ENCODE data around the gene KRTAP4-3. TPM values are rescaled to one million over a fixed set of nuclear protein-coding genes. Genes with fewer than 3 reads are reported as not detected.
"Not testable (repeated sequence)": the region's sequence is repeated elsewhere in the genome, so short reads cannot be mapped to it uniquely, and the experiment has no call there.

KRTAP4-3 gene
- total RNA-seq, 1 experiment from 2014 or later: not detected

DNA sequence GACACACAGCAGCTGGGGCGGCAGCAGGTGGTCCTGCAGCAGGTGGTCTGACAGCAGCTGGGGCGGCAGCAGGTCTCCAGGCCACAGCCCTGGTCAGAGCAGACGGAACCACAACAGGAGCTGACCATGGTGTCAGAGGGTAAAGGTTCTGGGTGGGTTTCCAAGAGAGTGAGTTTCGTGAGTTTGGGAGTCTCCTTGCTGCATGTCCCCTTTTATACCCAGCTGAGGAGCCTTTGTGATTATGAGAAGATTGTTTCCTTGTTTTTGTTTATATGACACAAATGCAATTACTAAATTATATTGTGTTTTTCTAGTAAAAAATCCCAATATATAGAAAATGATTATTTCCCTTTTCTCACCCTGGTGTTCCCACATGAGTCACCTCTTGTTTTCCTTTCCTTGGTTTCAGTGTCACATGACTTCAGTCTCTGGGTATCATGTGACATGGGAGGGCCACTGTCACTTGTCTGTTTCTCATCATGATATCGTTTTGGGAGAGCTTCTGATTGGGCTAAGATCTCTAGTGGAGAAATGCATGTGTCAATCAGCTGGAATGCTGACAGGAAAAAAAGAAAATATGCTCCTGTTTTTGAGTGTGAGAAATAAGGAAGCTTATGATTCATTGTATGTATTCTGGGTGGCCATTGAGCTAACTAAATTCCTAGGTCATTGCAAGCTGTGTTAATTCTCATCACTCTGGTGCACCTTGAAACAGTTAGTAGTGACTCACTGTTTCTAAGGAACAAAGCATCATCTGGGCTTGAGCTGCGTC is 27.5 kb downstream of the KRTAP4-3 start, which contains the start of gene KRTAP4-6:
Gene KRTAP4-6, minus strand, starts transcription at position 185 of the 772 bp plus-strand sequence. Its CDS starts 57 bp downstream, at position 128.
- Histone ChIP-seq H3K4me3 (ENCODE audit: insufficient read depth, low read depth, low read length) (no peak within 1 kb of the TSS), H3K27me3 (ENCODE audit: control insufficient read depth, insufficient read depth, low read length) (no peaks in the 10 kb centered on the region), H3K36me3 (replicated peaks; ENCODE audit: control insufficient read depth, insufficient read depth, low read length) (no peaks in the 10 kb centered on the region)
- DNase-seq: no peak

DNA sequence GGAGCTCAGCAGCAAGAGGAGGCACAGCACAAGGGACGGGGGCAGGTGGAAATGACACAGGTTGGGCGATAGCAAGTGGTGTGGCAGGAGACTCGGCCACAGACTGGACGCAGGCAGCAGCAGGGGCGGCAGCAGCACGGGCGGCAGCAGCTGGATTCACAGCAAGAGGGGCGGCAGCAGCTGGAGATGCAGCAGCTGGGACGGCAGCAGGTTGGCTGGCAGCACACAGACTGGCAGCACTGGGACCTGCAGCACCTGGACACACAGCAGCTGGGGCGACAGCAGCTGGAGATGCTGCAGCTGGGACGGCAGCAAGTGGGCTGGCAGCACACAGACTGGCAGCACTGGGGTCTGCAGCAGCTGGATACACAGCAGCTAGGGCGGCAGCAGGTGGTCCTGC is 28.2 kb downstream of the KRTAP4-3 start:
- not testable (repeated sequence) for H3K36me3 ChIP-seq (replicated peaks; ENCODE audit: control insufficient read depth, insufficient read depth, low read length); H3K27me3 ChIP-seq (ENCODE audit: control insufficient read depth, insufficient read depth, low read length); H3K4me3 ChIP-seq (ENCODE audit: insufficient read depth, low read depth, low read length); DNase-seq

DNA sequence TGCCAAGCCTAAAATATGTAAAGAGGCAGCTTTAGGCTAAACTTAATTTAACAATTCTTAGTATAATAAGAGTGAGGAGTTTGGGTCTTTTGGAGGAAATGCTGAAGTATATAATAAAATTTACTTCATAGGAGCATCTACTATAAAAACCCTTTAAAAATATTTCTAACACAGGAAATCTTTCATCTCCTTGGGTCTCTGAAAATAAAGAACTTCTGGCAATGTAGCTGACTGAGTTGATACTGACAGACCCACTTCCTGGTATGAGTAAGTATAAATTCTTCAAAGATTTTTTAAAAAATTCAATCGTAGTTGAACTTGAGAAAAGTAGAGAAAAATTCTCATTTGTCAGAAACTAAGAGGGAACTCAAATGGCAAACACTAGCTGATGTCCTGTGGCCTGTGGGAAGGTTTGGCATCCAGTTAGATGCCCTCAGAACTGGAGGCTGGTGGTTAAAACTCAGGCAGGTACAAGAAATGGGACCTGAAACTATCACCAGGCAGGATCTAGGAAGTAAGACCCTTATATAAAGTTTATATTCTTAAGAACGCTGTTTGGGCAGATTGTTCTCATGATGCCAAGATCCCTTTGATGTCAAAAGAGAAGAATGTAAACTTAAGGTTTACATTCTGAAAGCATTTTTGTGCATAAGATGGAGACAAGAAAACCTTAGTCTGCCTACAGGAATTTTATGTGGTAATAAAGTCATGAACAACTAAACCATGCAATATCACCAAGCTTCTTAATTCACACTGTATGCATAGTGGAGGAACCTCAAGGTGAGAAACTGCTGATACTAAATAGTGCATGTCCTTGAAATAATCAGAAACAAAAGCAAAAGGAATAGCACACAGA is 33.9 kb downstream of the KRTAP4-3 start:
- Histone ChIP-seq H3K27me3 (ENCODE audit: control insufficient read depth, insufficient read depth, low read length) (no peaks in the 10 kb centered on the region), H3K4me3 (ENCODE audit: insufficient read depth, low read depth, low read length) (no peak overlapping the region), H3K36me3 (replicated peaks; ENCODE audit: control insufficient read depth, insufficient read depth, low read length) (no peaks in the 10 kb centered on the region)
- DNase-seq: no peak

DNA sequence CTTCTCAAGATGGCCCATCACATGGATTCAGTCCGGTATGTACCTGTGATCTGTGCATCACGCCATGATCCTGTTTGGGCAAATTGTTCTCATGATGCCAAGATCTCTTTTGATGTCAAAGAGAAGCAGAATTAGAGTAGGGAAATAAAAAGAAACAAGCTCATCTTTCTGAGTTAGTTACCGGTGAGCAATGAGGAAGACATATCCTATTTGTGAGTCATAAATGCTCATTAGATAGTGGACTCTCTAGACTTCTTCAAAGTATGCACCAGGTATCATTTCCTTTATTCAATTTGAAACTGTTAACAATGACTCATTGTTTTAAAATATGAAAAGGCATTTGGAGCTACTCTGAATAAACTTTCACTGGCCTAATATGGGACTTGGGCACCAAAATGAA is 36.0 kb downstream of the KRTAP4-3 start:
- H3K27me3 ChIP-seq (ENCODE audit: control insufficient read depth, insufficient read depth, low read length): no peaks in the 10 kb centered on the region
- H3K4me3 ChIP-seq (ENCODE audit: insufficient read depth, low read depth, low read length): no peak overlapping the region
- DNase-seq: no peak
- H3K36me3 ChIP-seq (replicated peaks; ENCODE audit: control insufficient read depth, insufficient read depth, low read length): no peaks in the 10 kb centered on the region

DNA sequence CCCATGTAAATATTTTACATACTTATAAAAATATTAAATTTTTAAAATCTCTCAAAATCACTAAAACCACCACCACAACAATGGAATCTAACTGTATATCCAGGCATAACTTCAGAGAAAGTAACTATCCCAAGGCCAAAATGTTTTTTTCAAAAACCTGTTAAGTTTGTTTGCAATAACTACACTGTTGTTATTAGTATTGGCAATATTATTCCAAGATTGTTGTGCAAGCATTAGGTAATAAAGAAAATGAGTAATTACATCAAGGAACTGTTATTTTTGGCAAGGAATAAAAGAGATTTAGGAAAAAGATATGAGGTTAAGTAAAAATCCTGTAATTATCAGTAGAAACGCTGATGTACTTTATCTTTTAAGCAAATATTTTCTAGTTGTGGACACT is 40.6 kb downstream of the KRTAP4-3 start:
- no peak for DNase-seq
- Histone ChIP-seq H3K36me3 (replicated peaks; ENCODE audit: control insufficient read depth, insufficient read depth, low read length) (no peaks in the 10 kb centered on the region), H3K4me3 (ENCODE audit: insufficient read depth, low read depth, low read length) (no peak overlapping the region), H3K27me3 (ENCODE audit: control insufficient read depth, insufficient read depth, low read length) (no peaks in the 10 kb centered on the region)

GRCh38 chr17:41126412-41126811 is 41.6 kb downstream of the KRTAP4-3 start:
- DNase-seq: no peak
- Histone ChIP-seq H3K36me3 (replicated peaks; ENCODE audit: control insufficient read depth, insufficient read depth, low read length) (no peaks in the 10 kb centered on the region), H3K4me3 (ENCODE audit: insufficient read depth, low read depth, low read length) (no peak overlapping the region), H3K27me3 (ENCODE audit: control insufficient read depth, insufficient read depth, low read length) (no peaks in the 10 kb centered on the region)

DNA sequence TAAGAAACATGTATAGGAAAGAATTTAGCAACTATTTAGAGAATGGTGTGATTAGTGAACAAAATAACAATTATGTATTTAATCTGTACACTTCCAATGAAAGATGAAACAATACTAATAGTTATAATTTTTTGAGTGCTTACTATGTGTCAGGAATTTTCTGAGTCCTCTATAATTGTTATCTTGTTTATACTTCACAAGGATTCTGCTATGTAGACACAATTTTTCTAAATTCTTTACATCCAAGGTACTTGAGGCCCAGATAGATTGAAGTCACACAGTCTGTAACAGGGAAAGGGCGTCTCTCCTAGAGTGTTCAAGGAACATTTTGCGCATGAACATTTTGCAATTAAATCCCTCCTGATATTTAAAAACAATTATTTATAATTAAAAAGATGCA is 43.0 kb downstream of the KRTAP4-3 start:
- Histone ChIP-seq H3K36me3 (replicated peaks; ENCODE audit: control insufficient read depth, insufficient read depth, low read length) (no peaks in the 10 kb centered on the region), H3K27me3 (ENCODE audit: control insufficient read depth, insufficient read depth, low read length) (no peaks in the 10 kb centered on the region), H3K4me3 (ENCODE audit: insufficient read depth, low read depth, low read length) (no peak overlapping the region)
- DNase-seq: no peak

DNA sequence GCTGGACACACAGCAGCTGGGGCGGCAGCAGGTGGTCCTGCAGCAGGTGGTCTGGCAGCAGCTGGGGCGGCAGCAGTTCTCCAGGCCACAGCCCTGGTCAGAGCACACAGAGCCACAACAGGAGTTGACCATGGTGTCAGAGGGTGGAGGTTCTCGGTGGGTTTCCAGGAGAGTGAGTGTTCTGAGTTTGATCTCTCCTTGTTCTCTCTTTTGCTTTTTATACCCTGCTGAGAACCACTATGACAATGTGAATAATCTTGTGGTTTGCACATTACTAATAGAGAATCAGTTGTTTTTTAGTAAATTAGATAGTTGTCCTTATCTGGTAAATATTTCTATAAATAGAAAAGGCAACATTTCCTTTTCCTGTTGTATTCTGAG is 44.0 kb downstream of the KRTAP4-3 start, which contains the start of gene KRTAP4-12:
Gene KRTAP4-12, minus strand, starts transcription at position 192 of the 381 bp plus-strand sequence. Its CDS starts 60 bp downstream, at position 132.
- H3K4me3 ChIP-seq (ENCODE audit: insufficient read depth, low read depth, low read length); H3K36me3 ChIP-seq (replicated peaks; ENCODE audit: control insufficient read depth, insufficient read depth, low read length); H3K27me3 ChIP-seq (ENCODE audit: control insufficient read depth, insufficient read depth, low read length): not testable (repeated sequence)

DNA sequence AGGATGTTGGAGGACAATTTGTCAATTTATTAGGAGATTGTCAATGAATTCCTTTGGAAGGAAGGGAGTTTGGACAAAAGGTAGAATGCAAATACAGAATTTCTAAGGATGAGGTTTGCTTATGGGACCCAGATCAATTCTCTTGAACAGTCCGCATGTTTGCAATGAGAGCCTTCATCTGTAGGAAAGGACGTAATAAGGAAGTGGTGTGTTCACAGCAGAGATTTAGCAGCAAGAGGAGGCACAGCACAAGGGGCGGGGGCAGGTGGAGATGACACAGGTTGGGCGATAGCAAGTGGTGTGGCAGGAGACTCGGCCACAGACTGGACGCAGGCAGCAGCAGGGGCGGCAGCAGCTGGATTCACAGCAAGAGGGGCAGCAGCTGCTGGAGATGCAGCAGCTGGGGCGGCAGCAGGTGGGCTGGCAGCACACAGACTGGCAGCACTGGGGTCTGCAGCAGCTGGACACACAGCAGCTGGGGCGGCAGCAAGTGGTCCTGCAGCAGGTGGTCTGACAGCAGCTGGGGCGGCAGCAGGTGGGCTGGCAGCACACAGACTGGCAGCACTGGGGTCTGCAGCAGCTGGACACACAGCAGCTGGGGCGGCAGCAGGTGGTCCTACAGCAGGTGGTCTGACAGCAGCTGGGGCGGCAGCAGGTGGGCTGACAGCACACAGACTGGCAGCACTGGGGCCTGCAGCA is 44.6 kb downstream of the KRTAP4-3 start:
- DNase-seq; H3K4me3 ChIP-seq (ENCODE audit: insufficient read depth, low read depth, low read length); H3K36me3 ChIP-seq (replicated peaks; ENCODE audit: control insufficient read depth, insufficient read depth, low read length); H3K27me3 ChIP-seq (ENCODE audit: control insufficient read depth, insufficient read depth, low read length): not testable (repeated sequence)

More for the DNA sequence above, 44.0 kb downstream of the KRTAP4-3 start, which contains the start of gene KRTAP4-12:
- not testable (repeated sequence) for DNase-seq

DNA sequence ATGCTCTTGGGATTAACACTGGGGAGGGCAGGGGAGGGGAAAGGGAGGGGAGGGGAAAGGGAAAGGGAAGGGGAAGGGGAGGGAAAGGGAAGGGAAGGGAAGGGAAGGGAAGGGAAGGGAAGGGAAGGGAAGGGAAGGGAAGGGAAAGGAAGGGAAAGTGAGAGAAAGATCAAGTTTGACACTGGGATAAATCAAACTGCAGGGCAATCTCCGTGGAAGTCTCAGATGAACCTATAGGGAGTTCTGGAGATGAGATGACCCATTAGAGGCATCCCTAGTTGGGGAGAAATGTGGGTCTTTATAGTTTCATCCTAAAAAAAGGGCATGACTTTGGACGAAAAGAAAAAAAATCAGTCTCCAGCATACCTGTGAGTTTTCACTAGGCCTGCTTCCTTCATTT is 46.3 kb downstream of the KRTAP4-3 start:
- Histone ChIP-seq H3K36me3 (replicated peaks; ENCODE audit: control insufficient read depth, insufficient read depth, low read length) (no peaks in the 10 kb centered on the region), H3K27me3 (ENCODE audit: control insufficient read depth, insufficient read depth, low read length) (no peaks in the 10 kb centered on the region), H3K4me3 (ENCODE audit: insufficient read depth, low read depth, low read length) (no peak overlapping the region)
- no peak for DNase-seq

- DNase-seq; H3K27me3 ChIP-seq (ENCODE audit: control insufficient read depth, insufficient read depth, low read length); H3K36me3 ChIP-seq (replicated peaks; ENCODE audit: control insufficient read depth, insufficient read depth, low read length); H3K4me3 ChIP-seq (ENCODE audit: insufficient read depth, low read depth, low read length): not testable (repeated sequence)
Observed at GRCh38 chr17:41119696-41120690, 48.0 kb downstream of the KRTAP4-3 start.

DNA sequence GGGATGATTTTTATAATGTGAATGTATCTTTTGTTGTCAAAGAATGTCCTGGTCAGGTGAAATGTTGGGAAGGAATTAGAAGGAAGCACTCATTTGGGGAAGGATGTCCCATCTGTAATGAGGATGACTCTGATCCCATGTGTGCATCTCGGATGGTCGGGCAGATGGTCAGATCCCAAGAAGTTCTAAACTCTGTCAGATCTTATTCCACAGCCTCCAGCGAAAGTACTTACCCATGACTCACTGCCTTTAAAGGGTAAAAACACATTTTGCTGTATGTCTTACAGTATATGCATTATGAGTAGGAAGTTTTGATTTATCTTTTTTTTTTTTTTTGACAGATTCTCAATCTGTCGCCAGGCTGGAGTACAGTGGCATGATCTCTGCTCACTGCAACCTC is 49.3 kb downstream of the KRTAP4-3 start:
- DNase-seq: no peak
- Histone ChIP-seq H3K27me3 (ENCODE audit: control insufficient read depth, insufficient read depth, low read length) (no peaks in the 10 kb centered on the region), H3K36me3 (replicated peaks; ENCODE audit: control insufficient read depth, insufficient read depth, low read length) (no peaks in the 10 kb centered on the region), H3K4me3 (ENCODE audit: insufficient read depth, low read depth, low read length) (no peak overlapping the region)

DNA sequence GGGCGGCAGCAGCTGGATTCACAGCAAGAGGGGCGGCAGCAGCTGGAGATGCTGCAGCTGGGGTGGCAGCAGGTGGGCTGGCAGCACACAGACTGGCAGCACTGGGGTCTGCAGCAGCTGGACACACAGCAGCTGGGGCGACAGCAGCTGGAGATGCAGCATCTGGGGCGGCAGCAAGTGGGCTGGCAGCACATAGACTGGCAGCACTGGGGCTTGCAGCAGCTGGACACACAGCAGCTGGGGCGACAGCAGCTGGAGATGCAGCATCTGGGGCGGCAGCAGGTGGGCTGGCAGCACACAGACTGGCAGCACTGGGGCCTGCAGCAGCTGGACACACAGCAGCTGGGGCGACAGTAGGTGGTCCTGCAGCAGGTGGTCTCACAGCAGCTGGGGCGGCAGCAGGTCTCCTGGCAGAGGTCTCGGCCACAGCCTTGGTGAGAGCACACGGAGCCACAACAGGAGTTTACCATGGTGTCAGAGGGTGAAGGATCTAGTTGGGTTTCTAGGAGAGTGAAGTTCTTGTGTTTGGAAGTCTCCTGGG is 50.1 kb downstream of the KRTAP4-3 start, which contains the start of gene KRTAP4-11:
Gene KRTAP4-11, minus strand, starts transcription at position 528 of the 541 bp plus-strand sequence. Its CDS starts 58 bp downstream, at position 470.
- H3K27me3 ChIP-seq (ENCODE audit: control insufficient read depth, insufficient read depth, low read length); DNase-seq: not testable (repeated sequence)

More for the DNA sequence above, 50.1 kb downstream of the KRTAP4-3 start, which contains the start of gene KRTAP4-11:
- not testable (repeated sequence) for H3K4me3 ChIP-seq (ENCODE audit: insufficient read depth, low read depth, low read length); H3K36me3 ChIP-seq (replicated peaks; ENCODE audit: control insufficient read depth, insufficient read depth, low read length)

All from H7 (cell line).